22Rv1 (cell line): Measurements from ENCODE around the gene CCR5.

Experiments
- ZFX ChIP-seq: fragments of 450-650 bp; IDR thresholded peaks from 2 replicates; pipeline ENCODE4 v1.6.1; 2017; ENCODE audit warnings: antibody characterized with exemption, borderline replicate concordance
- TF ChIP-seq, protein P1 (sequence below): fragments of 450-650 bp; IDR thresholded peaks from 2 replicates; pipeline ENCODE4 v1.5.1; 2017; ENCODE audit warnings: mild to moderate bottlenecking

GRCh38 chr3:46422617-46423016, 51.9 kb downstream of the CCR5 start:
- TF ChIP-seq, protein P1, sequence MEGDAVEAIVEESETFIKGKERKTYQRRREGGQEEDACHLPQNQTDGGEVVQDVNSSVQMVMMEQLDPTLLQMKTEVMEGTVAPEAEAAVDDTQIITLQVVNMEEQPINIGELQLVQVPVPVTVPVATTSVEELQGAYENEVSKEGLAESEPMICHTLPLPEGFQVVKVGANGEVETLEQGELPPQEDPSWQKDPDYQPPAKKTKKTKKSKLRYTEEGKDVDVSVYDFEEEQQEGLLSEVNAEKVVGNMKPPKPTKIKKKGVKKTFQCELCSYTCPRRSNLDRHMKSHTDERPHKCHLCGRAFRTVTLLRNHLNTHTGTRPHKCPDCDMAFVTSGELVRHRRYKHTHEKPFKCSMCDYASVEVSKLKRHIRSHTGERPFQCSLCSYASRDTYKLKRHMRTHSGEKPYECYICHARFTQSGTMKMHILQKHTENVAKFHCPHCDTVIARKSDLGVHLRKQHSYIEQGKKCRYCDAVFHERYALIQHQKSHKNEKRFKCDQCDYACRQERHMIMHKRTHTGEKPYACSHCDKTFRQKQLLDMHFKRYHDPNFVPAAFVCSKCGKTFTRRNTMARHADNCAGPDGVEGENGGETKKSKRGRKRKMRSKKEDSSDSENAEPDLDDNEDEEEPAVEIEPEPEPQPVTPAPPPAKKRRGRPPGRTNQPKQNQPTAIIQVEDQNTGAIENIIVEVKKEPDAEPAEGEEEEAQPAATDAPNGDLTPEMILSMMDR, result no peak
- TF ChIP-seq ZFX, result no peak
